HEK293T (cell line): ENCODE results near the gene N4BP2L1.

Experiments
- CTCF ChIA-PET: fragments of 350-600 bp; formaldehyde crosslinking; extraction: SDS; loops from one replicate; lab custom pipeline; 2021; ENCODE audit warnings: antibody characterized with exemption, inconsistent platforms; lab: Yijun Ruan, JAX
- POLR2A ChIA-PET: fragments of 350-600 bp; formaldehyde crosslinking; extraction: SDS; loops from one replicate; lab custom pipeline; 2020; ENCODE audit warnings: antibody characterized with exemption, inconsistent platforms; lab: Yijun Ruan, JAX
- DNase-seq: peaks from one replicate; pipeline ENCODE4 v3.0.0; 2012; ENCODE audit warnings: mixed read lengths; ENCODE audit errors: extremely low spot score
- ARNT ChIP-seq: fragments of 450-650 bp; IDR thresholded peaks from 2 replicates; pipeline ENCODE4 v1.6.1; 2017; ENCODE audit warnings: mild to moderate bottlenecking
- BHLHE40 ChIP-seq: fragments of 450-650 bp; IDR thresholded peaks from 2 replicates; pipeline ENCODE4 v1.6.1; 2016; ENCODE audit warnings: mild to moderate bottlenecking, moderate library complexity, borderline replicate concordance
- CTBP1 ChIP-seq: fragments of 450-650 bp; IDR thresholded peaks from 2 replicates; pipeline ENCODE4 v1.6.1; 2016; ENCODE audit warnings: borderline replicate concordance
- ELF4 ChIP-seq: fragments of 450-650 bp; IDR thresholded peaks from 2 replicates; pipeline ENCODE4 v1.6.1; 2017; ENCODE audit warnings: antibody characterized with exemption
- FOXA1 ChIP-seq: fragments of 450-650 bp; IDR thresholded peaks from 2 replicates; pipeline ENCODE4 v1.6.1; 2016; ENCODE audit warnings: mild to moderate bottlenecking
- FOXK2 ChIP-seq: fragments of 450-650 bp; IDR thresholded peaks from 2 replicates; pipeline ENCODE4 v1.6.1; 2016; ENCODE audit warnings: mild to moderate bottlenecking
- FOXM1 ChIP-seq: fragments of 450-650 bp; IDR thresholded peaks from 2 replicates; pipeline ENCODE4 v1.6.1; 2017; ENCODE audit warnings: mild to moderate bottlenecking, borderline replicate concordance
- HDGF ChIP-seq: fragments of 450-650 bp; IDR thresholded peaks from 2 replicates; pipeline ENCODE4 v1.6.1; 2017; ENCODE audit warnings: antibody characterized with exemption, borderline replicate concordance
- L3MBTL2 ChIP-seq: fragments of 450-650 bp; conservative IDR thresholded peaks from 2 replicates; pipeline ENCODE4 v1.6.1; 2016; ENCODE audit warnings: mild to moderate bottlenecking
- LEF1 ChIP-seq: fragments of 450-650 bp; IDR thresholded peaks from 2 replicates; pipeline ENCODE4 v1.6.1; 2017; ENCODE audit warnings: mild to moderate bottlenecking, borderline replicate concordance
- NFRKB ChIP-seq: fragments of 450-650 bp; IDR thresholded peaks from 2 replicates; pipeline ENCODE4 v1.6.1; 2016; ENCODE audit warnings: mild to moderate bottlenecking, moderate library complexity
- PKNOX1 ChIP-seq: fragments of 450-650 bp; IDR thresholded peaks from 2 replicates; pipeline ENCODE4 v1.6.1; 2016
- SP1 ChIP-seq: fragments of 450-650 bp; IDR thresholded peaks from 2 replicates; pipeline ENCODE4 v1.6.1; 2017
- SUZ12 ChIP-seq: fragments of 450-650 bp; IDR thresholded peaks from 2 replicates; pipeline ENCODE4 v1.6.1; 2016; ENCODE audit warnings: mild to moderate bottlenecking
- TARDBP ChIP-seq: fragments of 450-650 bp; IDR thresholded peaks from 2 replicates; pipeline ENCODE4 v1.6.1; 2016
- ZNF384 ChIP-seq: fragments of 450-650 bp; IDR thresholded peaks from 2 replicates; pipeline ENCODE4 v1.6.1; 2016

The N4BP2L1 gene

GRCh38 chr13:32427852-32428580 is at the start of gene N4BP2L1:
Gene N4BP2L1 (minus strand): TSS chr13:32428130. CDS start chr13:32428082, 48 bp downstream.
- ChIA-PET CTCF (no interaction called here), POLR2A (no interaction called here)
- no peak for DNase-seq
- no peak for TF ChIP-seq HDGF
- no peak for TF ChIP-seq PKNOX1
- TF ChIP-seq FOXA1, result no peak
- no peak for TF ChIP-seq FOXK2
- TF ChIP-seq ELF4, result no peak
- TF ChIP-seq SP1, result no peak

- DNase-seq, result no peak
- ChIA-PET CTCF (no interaction called here), POLR2A (no interaction called here)
- TF ChIP-seq TARDBP (no peak), CTBP1 (no peak), SUZ12 (no peak)
These were observed 49.0 kb upstream of the N4BP2L1 start for GRCh38 chr13:32476892-32477291.

- TF ChIP-seq NFRKB (no peak), SP1 (no peak), ARNT (no peak), SUZ12 (no peak), TARDBP (no peak), BHLHE40 (no peak), FOXK2 (no peak), ELF4 (no peak), L3MBTL2 (no peak), HDGF (no peak), PKNOX1 (no peak)
- DNase-seq, result no peak
- ChIA-PET POLR2A (no interaction called here), CTCF (interaction anchor here (0.6 kb wide), 1 partner anchor 454 kb away, joined by 3 read pairs; no protein-coding TSS in a partner anchor)
These were observed 48.2 kb upstream of the N4BP2L1 start for GRCh38 chr13:32476021-32476731.

GRCh38 chr13:32474999-32475792 is 47.3 kb upstream of the N4BP2L1 start:
- TF ChIP-seq PKNOX1, result no peak
- ChIA-PET CTCF (no interaction called here), POLR2A (no interaction called here)
- no peak for DNase-seq

GRCh38 chr13:32473650-32474049 is 45.7 kb upstream of the N4BP2L1 start:
- ChIA-PET POLR2A (no interaction called here), CTCF (no interaction called here)
- TF ChIP-seq SP1 (no peak), NFRKB (no peak), ARNT (no peak), FOXA1 (no peak), FOXM1 (no peak), HDGF (no peak), SUZ12 (no peak), ELF4 (no peak), PKNOX1 (no peak), TARDBP (no peak), CTBP1 (no peak), ZNF384 (no peak), L3MBTL2 (no peak)
- DNase-seq, result no peak

GRCh38 chr13:32472194-32472621 is 44.3 kb upstream of the N4BP2L1 start:
- no peak for DNase-seq
- POLR2A ChIA-PET, result no interaction called here
- no peak for TF ChIP-seq FOXA1
- no peak for TF ChIP-seq ZNF384
- TF ChIP-seq PKNOX1, result no peak
- no peak for TF ChIP-seq SP1
- no peak for TF ChIP-seq ARNT
- no peak for TF ChIP-seq LEF1
- TF ChIP-seq HDGF, result no peak
- no peak for TF ChIP-seq FOXK2
- no peak for TF ChIP-seq TARDBP
- no peak for TF ChIP-seq FOXM1
- TF ChIP-seq BHLHE40, result no peak
- no peak for TF ChIP-seq ELF4
- TF ChIP-seq CTBP1, result no peak
- no peak for TF ChIP-seq SUZ12
- no peak for TF ChIP-seq L3MBTL2
- TF ChIP-seq NFRKB, result no peak
- CTCF ChIA-PET, result no interaction called here
